HCT116 (cell line): Measurements from ENCODE around the gene CTIF. TPM values are rescaled to one million over a fixed set of nuclear protein-coding genes. Genes with fewer than 3 reads are reported as not detected.

ENCODE experiments used
- ATAC-seq: fragments of 200-7000 bp; cut with Tn5 transposase; 2 replicates; pipeline ENCODE4 v1.9.1; 2020; ENCODE audit warnings: mild to moderate bottlenecking, moderate library complexity
- BruUV-seq: library from RNA; stranded (reverse); fragments of 400-500 nt; replicated peaks from 2 replicates; lab custom pipeline; 2021; lab: Mats Ljungman, UMichigan
- CTCF ChIA-PET: fragments of 300-600 bp; sonication (Branson Sonifier 250); formaldehyde crosslinking; loops from one replicate; lab custom pipeline; 2021; ENCODE audit warnings: antibody characterized with exemption; lab: Charles Lee
- POLR2A ChIA-PET: fragments of 300-600, 350-600 bp; sonication (Branson Sonifier 250); formaldehyde crosslinking; loops from one replicate; lab custom pipeline; 2021; ENCODE audit warnings: antibody characterized with exemption; lab: Charles Lee
- RAD21 ChIA-PET, 2 experiments: fragments of 300-600 bp; sonication (Branson Sonifier 250); formaldehyde crosslinking; loops; one replicate each; lab custom pipeline; 2023; ENCODE audit warnings: low total read pairs in 2 of 2; ENCODE audit not compliant: uncharacterized antibody in 2 of 2, unreplicated experiment in 2 of 2, low non-redundant PET in 1 of 2; lab: Charles Lee
- DNase-seq: peaks from one replicate; pipeline ENCODE4 v3.0.0-alpha.2; 2010; ENCODE audit warnings: low read depth, low spot score
- H2AFZ ChIP-seq: fragments of 200-600 bp; shearing (Covaris generic), sonication (generic); 2 replicates; pipeline ENCODE4 v1.6.1; 2017; ENCODE audit warnings: low read depth, mixed run types, mixed read lengths, antibody characterized with exemption, low read length; ENCODE audit not compliant: poor library complexity, severe bottlenecking
- H3K27ac ChIP-seq: 2 replicates; pipeline ENCODE4 v1.5.1; 2012; ENCODE audit warnings: low read depth, low read length
- H3K27me3 ChIP-seq: fragments of 200-600 bp; sonication (generic); 2 replicates; pipeline ENCODE4 v1.6.1; 2016; ENCODE audit warnings: mixed run types, low read length, mixed read lengths; ENCODE audit not compliant: insufficient read depth
- H3K36me3 ChIP-seq, 2 experiments: fragments of 200-500 bp in 1 of 2; fragments of 200-600 bp in 1 of 2; sonication (Bioruptor generic) in 1 of 2; sonication (generic) in 1 of 2; 2 replicates each; pipeline versions ENCODE4 v1.5.1 to v1.6.1; 2014 to 2016; ENCODE audit warnings: low read length in 2 of 2, inconsistent platforms in 1 of 2, mixed read lengths in 1 of 2, mixed run types in 1 of 2; ENCODE audit not compliant: insufficient read depth in 2 of 2, control insufficient read depth in 1 of 2
- H3K4me1 ChIP-seq, 2 experiments: fragments of 200-600 bp in 1 of 2; sonication (generic) in 1 of 2; 2 replicates each; pipeline versions ENCODE4 v1.5.1 to v1.6.1; 2012 to 2017; ENCODE audit warnings: low read length in 2 of 2, inconsistent platforms in 1 of 2, mild to moderate bottlenecking in 1 of 2, mixed read lengths in 1 of 2, mixed run types in 1 of 2, moderate library complexity in 1 of 2; ENCODE audit not compliant: insufficient read depth in 2 of 2, control insufficient read depth in 1 of 2
- H3K4me2 ChIP-seq: fragments of 200-600 bp; sonication (generic); 2 replicates; pipeline ENCODE4 v1.6.1; 2017; ENCODE audit warnings: mixed run types, low read length, mixed read lengths
- H3K4me3 ChIP-seq, 2 experiments: fragments of 200-600 bp in 1 of 2; sonication (generic) in 1 of 2; replicated peaks in 1 of 2; 2 replicates each; pipeline ENCODE4 v1.5.1; 2011 to 2016; ENCODE audit warnings: low read length in 2 of 2, control low read depth in 1 of 2, low read depth in 1 of 2, mild to moderate bottlenecking in 1 of 2, mixed read lengths in 1 of 2, mixed run types in 1 of 2
- H3K79me2 ChIP-seq: fragments of 200-600 bp; sonication (generic); 2 replicates; pipeline ENCODE4 v1.6.1; 2017; ENCODE audit warnings: mild to moderate bottlenecking, mixed run types, low read length, moderate library complexity, mixed read lengths; ENCODE audit not compliant: insufficient read depth
- H3K9ac ChIP-seq: fragments of 200-600 bp; sonication (generic); 2 replicates; pipeline ENCODE4 v1.6.1; 2016; ENCODE audit warnings: low read length, mixed read lengths
- H3K9me2 ChIP-seq: fragments of 200-600 bp; sonication (generic), shearing (Covaris generic); 2 replicates; pipeline ENCODE4 v1.6.1; 2017; ENCODE audit warnings: mixed run types, mild to moderate bottlenecking, moderate library complexity; ENCODE audit not compliant: insufficient read depth
- H3K9me3 ChIP-seq, 2 experiments: fragments of 200-500 bp in 1 of 2; fragments of 200-600 bp in 1 of 2; sonication (Bioruptor generic) in 1 of 2; sonication (generic) in 1 of 2; 2 replicates each; pipeline ENCODE4 v1.6.1; 2014 to 2017; ENCODE audit warnings: low read length in 2 of 2, mixed read lengths in 2 of 2, inconsistent platforms in 1 of 2, low read depth in 1 of 2, mild to moderate bottlenecking in 1 of 2, mixed run types in 1 of 2, moderate library complexity in 1 of 2; ENCODE audit not compliant: control insufficient read depth in 1 of 2, insufficient read depth in 1 of 2
- H4K20me1 ChIP-seq: fragments of 200-600 bp; sonication (generic), shearing (Covaris generic); 2 replicates; pipeline ENCODE4 v1.6.1; 2017; ENCODE audit warnings: mixed run types, mild to moderate bottlenecking, moderate library complexity; ENCODE audit not compliant: insufficient read depth
- ATF3 ChIP-seq: IDR thresholded peaks from 2 replicates; pipeline ENCODE4 v1.6.1; 2012
- CBX3 ChIP-seq: IDR thresholded peaks from 2 replicates; pipeline ENCODE4 v1.6.1; 2012; ENCODE audit warnings: low read depth
- CEBPB ChIP-seq: IDR thresholded peaks from 2 replicates; pipeline ENCODE4 v1.6.1; 2012; ENCODE audit warnings: low read depth
- EGR1 ChIP-seq: IDR thresholded peaks from 2 replicates; pipeline ENCODE4 v1.6.1; 2012; ENCODE audit warnings: low read depth
- ELF1 ChIP-seq: IDR thresholded peaks from 2 replicates; pipeline ENCODE4 v1.6.1; 2012; ENCODE audit warnings: low read depth, borderline replicate concordance
- EZH2 ChIP-seq: fragments of 200-600 bp; sonication (generic); IDR thresholded peaks from 2 replicates; pipeline ENCODE4 v1.6.1; 2017; ENCODE audit warnings: antibody characterized with exemption, mixed run types
- FOSL1 ChIP-seq: IDR thresholded peaks from 2 replicates; pipeline ENCODE4 v1.6.1; 2012; ENCODE audit warnings: low read depth
- JUND ChIP-seq: IDR thresholded peaks from 2 replicates; pipeline ENCODE4 v1.6.1; 2012
- POLR2A ChIP-seq: IDR thresholded peaks from 2 replicates; pipeline ENCODE4 v1.7.0; 2011; ENCODE audit warnings: borderline replicate concordance; ENCODE audit not compliant: insufficient read depth, insufficient read length; ENCODE audit errors: extremely low read depth
- REST ChIP-seq: IDR thresholded peaks from 2 replicates; pipeline ENCODE4 v1.6.1; 2012; ENCODE audit warnings: low read depth
- SP1 ChIP-seq: IDR thresholded peaks from 2 replicates; pipeline ENCODE4 v1.6.1; 2012; ENCODE audit warnings: low read depth
- TCF7L2 ChIP-seq: IDR thresholded peaks from 2 replicates; pipeline ENCODE4 v1.7.0; 2011; ENCODE audit warnings: borderline replicate concordance, inconsistent platforms; ENCODE audit not compliant: insufficient read depth, insufficient read length; ENCODE audit errors: extremely low read depth
- YY1 ChIP-seq: IDR thresholded peaks from 2 replicates; pipeline ENCODE4 v1.6.1; 2011; ENCODE audit warnings: low read length, low read depth, moderate library complexity, mild to moderate bottlenecking; ENCODE audit not compliant: insufficient replicate concordance; ENCODE audit errors: extremely low read depth
- ZFX ChIP-seq: fragments of 450-650 bp; IDR thresholded peaks from 2 replicates; pipeline ENCODE4 v1.6.1; 2017
- intact Hi-C: fragments of 100-400 bp; cut with micrococcal nuclease; formaldehyde crosslinking; loops from 2 replicates; pipeline ENCODE4 v1.10.0; 2022
- total RNA-seq: library from RNA; stranded (reverse); gene quantifications from one replicate; pipeline ENCODE4 v1.2.1, GENCODE V29; 2021; ENCODE audit not compliant: unreplicated experiment
- TF ChIP-seq, protein P1 (sequence below), 3 experiments: fragments of 200-600 bp in 1 of 3; sonication (generic) in 1 of 3; IDR thresholded peaks in 2 of 3; conservative IDR thresholded peaks in 1 of 3; 2 replicates each; pipeline ENCODE4 v1.5.1; 2012 to 2017; ENCODE audit warnings: low read depth in 2 of 3, low read length in 2 of 3, antibody characterized with exemption in 1 of 3, borderline replicate concordance in 1 of 3, control low read depth in 1 of 3, mild to moderate bottlenecking in 1 of 3, mixed read lengths in 1 of 3, mixed run types in 1 of 3, moderate library complexity in 1 of 3; ENCODE audit not compliant: insufficient read depth in 1 of 3

Gene CTIF
- total RNA-seq, 1 experiment from 2014 or later = 19.7 TPM

DNA sequence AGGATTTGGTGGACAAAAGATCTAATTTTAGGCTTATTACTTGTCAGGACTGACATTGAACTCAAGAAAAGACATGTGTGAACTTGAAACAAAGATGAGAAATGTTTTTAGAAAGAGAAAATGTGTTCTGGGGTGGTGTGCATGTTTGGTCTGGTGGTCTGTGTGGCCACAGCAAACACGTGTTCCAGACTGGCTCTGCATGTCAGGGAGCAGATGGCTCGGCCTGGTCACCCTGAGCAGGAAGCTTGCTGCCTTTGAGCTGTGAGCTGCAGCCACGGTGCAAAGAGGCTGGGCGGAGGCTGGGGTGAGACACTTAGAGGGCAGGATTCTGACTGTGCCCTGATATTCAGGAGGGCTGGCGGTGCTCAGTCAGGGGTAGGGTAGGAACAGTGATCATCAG is 186.1 kb downstream of the CTIF start:
- no peaks in the 10 kb centered on the region; a peak in 1 of 4 replicates for H3K9me3 ChIP-seq
- no peaks in the 10 kb centered on the region for H3K9me2 ChIP-seq
- H3K36me3 ChIP-seq = no peaks in the 10 kb centered on the region
- BruUV-seq = no TSS peak
- H3K27ac ChIP-seq = no peak overlapping the region
- no peaks in the 10 kb centered on the region for H3K79me2 ChIP-seq
- H4K20me1 ChIP-seq = no peaks in the 10 kb centered on the region
- ChIA-PET CTCF (no interaction called here), RAD21 (no interaction called here), POLR2A (no interaction called here)
- no peaks in the 10 kb centered on the region for H3K27me3 ChIP-seq
- DNase-seq (no peak), ATAC-seq (no peak)
- H3K4me2 ChIP-seq = no peak overlapping the region
- no peak overlapping the region for H2AFZ ChIP-seq
- H3K9ac ChIP-seq = no peak overlapping the region
- intact Hi-C loops = no loop called here
- TF ChIP-seq ZFX = no peak
- no peak for TF ChIP-seq ATF3
- TF ChIP-seq EZH2 = no peak
- no peak for TF ChIP-seq FOSL1
- TF ChIP-seq, all 23 proteins: peak for 0
- no peak overlapping the region for H3K4me3 ChIP-seq
- H3K4me1 ChIP-seq = peaks cover 2 to 8% of the 10 kb centered on the region in 2 experiments; a peak in 1 of 4 replicates

GRCh38 chr18:48725562-48725961 is 186.7 kb downstream of the CTIF start:
- H3K9ac ChIP-seq = no peak overlapping the region
- ChIA-PET CTCF (no interaction called here), POLR2A (no interaction called here), RAD21 (no interaction called here)
- no peak overlapping the region for H2AFZ ChIP-seq
- TF ChIP-seq YY1 = no peak
- TF ChIP-seq EGR1 = no peak
- TF ChIP-seq CEBPB = no peak
- no peak for TF ChIP-seq REST
- no peak for TF ChIP-seq JUND
- no peak for TF ChIP-seq SP1
- TF ChIP-seq TCF7L2 = no peak
- TF ChIP-seq CBX3 = no peak
- TF ChIP-seq POLR2A = no peak
- TF ChIP-seq, protein P1, sequence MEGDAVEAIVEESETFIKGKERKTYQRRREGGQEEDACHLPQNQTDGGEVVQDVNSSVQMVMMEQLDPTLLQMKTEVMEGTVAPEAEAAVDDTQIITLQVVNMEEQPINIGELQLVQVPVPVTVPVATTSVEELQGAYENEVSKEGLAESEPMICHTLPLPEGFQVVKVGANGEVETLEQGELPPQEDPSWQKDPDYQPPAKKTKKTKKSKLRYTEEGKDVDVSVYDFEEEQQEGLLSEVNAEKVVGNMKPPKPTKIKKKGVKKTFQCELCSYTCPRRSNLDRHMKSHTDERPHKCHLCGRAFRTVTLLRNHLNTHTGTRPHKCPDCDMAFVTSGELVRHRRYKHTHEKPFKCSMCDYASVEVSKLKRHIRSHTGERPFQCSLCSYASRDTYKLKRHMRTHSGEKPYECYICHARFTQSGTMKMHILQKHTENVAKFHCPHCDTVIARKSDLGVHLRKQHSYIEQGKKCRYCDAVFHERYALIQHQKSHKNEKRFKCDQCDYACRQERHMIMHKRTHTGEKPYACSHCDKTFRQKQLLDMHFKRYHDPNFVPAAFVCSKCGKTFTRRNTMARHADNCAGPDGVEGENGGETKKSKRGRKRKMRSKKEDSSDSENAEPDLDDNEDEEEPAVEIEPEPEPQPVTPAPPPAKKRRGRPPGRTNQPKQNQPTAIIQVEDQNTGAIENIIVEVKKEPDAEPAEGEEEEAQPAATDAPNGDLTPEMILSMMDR (IDR thresholded peaks at IDR 0.05 in 2 of 3, conservative IDR thresholded peaks at IDR 0.05 in 1 of 3; ENCODE audit: borderline replicate concordance in 1 of 3, insufficient read depth in 1 of 3, low read depth in 2 of 3, low read length in 2 of 3) = no peak
- TF ChIP-seq EZH2 = no peak
- no peak for TF ChIP-seq ELF1
- TF ChIP-seq ZFX = no peak
- no peak overlapping the region for H3K4me3 ChIP-seq
- ATAC-seq (no peak), DNase-seq (no peak)
- no peaks in the 10 kb centered on the region for H3K79me2 ChIP-seq
- H3K4me1 ChIP-seq = 0 out of 4 replicates have a peak, but pooled peaks cover 0 to 2% of the 10 kb centered on the region in 2 experiments
- no TSS peak for BruUV-seq
- no peaks in the 10 kb centered on the region; a peak in 1 of 4 replicates for H3K9me3 ChIP-seq
- H3K27ac ChIP-seq = no peak overlapping the region
- no peaks in the 10 kb centered on the region for H4K20me1 ChIP-seq
- no peaks in the 10 kb centered on the region for H3K27me3 ChIP-seq
- H3K9me2 ChIP-seq = no peaks in the 10 kb centered on the region
- intact Hi-C loops = no loop called here
- H3K36me3 ChIP-seq = no peaks in the 10 kb centered on the region
- H3K4me2 ChIP-seq = no peak overlapping the region
